Endometrial microvascular endothelial cells (primary cell): ENCODE results near the gene PTPRN2. TPM values are rescaled to one million over a fixed set of nuclear protein-coding genes. Genes with fewer than 3 reads are reported as not detected.
"Not testable (repeated sequence)": the region's sequence is repeated elsewhere in the genome, so short reads cannot be mapped to it uniquely, and the experiment has no call there.

Experiments
- in situ Hi-C: cut with HindIII; loops from 2 replicates; pipeline ENCODE4 v1.10.0; 2017; ENCODE audit warnings: low sequenced_read_pairs, low pct_unique_long_range_greater_than_20kb; ENCODE audit errors: inconsistent ontology term
- total RNA-seq: library from RNA; depleted of rRNA; stranded (reverse); fragments of >200 nt; gene quantifications from one replicate; pipeline ENCODE4 v1.2.3, GENCODE V29; 2015; ENCODE audit errors: inconsistent ontology term

PTPRN2 gene
- total RNA-seq, 1 donor from 2014 or later: 13.3 TPM

DNA sequence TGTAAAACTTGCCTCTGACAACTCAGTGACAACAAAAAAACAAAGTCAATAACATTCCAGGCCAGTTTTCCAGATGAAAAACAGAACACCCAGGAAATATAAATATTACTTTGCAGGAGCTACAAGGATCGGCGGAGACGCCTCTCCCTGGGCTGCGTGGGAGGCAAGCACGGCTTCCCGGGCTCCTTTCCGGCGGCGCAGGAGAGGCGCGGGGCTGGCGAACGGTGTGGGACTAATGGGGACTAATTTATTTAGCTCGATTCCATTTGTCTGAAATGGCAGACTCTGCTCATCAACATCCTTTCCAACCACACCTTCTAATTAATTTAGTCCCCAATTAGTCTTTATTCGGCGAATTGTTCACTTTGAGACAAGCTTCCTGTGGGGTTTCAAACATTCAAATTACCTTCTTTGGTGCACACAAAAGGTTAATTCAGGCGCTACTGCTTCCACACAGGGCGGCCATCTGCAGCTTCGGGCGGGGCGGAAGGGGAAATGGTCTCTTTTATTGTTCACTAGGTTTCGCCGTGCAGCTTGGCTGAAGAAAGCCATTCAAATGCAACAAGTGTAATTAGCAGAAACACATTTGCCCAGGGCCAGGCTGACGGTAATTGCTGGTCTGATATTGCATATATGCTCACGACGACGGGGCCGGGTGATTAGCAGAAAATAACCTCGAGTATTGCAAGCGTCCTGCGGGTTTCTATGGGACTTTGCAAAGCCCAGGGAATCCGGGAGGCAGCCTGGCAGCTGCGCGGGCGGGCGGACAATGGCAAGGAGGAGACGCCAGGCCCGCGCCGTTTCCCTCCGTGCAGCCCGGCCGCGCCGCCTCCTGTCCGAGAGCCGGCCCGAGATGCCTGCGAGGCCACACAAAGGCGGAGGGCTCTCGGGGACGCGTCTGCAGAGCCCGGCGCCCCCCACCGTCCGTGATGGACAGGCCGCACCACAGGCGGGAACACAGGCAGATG is 270.1 kb downstream of the PTPRN2 start:
- in situ Hi-C loops: no loop called here

DNA sequence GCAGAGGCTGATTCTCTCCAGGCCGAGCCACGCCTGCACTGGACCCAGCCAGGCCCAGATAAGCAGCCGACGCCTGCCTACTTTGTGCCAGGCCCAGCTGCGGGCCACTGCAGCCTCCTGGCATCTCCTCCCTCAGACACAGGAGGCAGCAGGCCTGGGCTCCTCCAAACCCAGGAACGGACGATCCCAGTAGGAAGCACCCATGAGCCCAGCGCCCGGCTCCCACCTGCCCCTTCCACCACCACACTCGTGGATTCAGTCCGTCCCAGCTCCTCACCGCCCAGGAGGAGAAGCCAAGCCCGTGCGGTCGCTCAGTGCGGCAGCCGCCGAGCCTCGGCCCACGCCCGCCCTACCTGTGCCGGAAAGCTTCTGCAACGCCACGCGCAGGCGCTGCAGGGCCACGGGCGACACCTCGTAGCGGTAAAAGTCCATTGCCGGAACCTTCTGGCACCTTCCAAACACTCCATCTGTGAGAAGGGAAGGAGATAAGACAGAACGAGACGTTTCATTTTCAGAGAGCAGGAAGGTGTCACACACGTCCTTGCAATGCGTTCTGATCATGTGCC is 271.1 kb downstream of the PTPRN2 start:
- in situ Hi-C loops: no loop called here

DNA sequence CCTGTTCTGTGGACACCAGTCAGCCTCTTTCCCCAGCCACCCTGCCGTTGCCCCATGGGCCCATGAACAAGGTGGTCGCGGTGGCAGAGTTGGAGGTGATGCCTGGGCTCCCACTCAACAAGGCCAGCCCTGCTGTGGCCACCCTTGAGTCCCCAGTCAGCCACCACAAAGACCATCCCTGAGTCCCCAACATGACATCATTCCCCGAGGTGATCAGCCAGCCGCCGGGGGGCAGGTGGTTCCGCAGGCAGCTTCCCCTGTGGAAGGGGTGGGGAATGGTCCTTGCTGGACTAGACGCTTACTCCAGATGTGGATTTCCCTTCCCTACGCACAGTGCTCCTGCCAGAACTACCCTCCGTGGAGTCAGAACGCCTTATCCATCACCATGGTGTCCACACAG is 271.7 kb downstream of the PTPRN2 start:
- in situ Hi-C loops: no loop called here

DNA sequence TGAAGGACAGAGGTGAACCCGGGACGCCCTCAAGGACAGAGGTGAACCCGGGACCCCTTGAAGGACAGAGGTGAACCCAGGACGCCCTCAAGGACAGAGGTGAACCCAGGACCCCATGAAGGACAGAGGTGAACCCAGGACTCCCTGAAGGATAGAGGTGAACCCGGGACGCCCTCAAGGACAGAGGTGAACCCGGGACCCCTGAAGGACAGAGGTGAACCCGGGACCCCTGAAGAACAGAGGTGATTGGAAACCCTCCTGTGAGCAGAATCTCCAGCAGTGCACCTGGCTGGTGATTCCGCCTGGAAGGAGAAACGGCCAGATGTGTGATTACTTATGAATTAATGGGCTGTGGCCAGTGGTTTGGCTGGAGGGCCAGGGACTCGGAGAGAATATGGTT is 272.3 kb downstream of the PTPRN2 start:
- in situ Hi-C loops: no loop called here

DNA sequence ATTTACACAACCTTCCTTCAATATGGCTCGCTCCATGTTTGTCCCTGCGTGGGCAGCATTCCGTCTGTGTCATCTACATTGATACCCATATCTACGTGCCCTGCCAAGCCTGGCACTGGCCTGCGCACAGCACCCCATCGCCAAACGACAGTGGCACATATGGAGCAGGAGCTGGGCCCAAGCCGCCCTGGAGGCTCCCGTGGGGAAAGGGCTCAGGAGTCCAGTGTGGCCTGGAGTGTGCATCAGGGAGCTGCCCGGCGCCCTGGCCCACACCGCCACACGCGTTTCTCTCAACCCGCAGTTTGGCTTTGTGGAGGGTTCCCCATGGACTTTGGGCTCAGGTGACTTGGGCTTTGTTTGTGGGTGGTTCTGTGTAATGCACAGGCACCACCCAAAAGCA is 273.2 kb downstream of the PTPRN2 start:
- in situ Hi-C loops: no loop called here

DNA sequence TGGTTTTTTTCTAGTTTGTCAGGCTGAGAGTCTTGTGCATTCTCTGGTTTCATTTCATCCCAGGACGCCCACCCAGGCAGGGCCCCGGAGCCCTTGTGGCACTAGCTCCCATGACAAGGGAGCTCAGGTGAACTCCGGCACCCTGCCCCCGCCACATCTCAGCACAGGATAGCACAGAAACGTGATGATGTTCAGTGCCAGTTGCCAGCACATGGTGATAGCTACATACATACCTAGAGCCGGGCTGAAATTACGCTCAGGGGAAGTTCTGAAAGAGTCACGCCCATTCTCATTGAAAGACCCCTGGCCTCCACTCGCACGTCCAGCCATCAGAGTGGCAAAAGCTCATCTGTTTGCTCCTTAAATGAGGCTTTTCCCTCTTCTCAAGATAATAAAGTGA is 273.7 kb downstream of the PTPRN2 start:
- in situ Hi-C loops: no loop called here

DNA sequence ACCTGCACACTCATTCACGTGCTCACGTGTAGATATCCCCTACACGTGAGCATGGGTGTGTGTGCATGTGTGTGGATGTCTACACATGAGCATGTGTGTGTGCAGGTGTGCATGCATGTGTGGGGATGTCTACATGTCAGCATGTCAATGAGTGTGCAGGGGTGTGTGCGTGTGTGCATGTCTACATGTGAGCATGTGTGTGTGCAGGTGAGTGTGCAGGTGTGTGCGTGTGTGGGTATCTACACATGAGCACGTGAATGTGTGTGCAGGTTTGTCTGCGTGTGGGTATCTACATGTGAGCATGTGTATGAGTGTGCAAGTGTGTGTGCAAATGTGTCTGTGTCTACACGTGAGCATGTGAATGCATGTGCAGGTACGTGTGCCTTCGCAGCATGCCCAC is 274.8 kb downstream of the PTPRN2 start:
- in situ Hi-C loops: no loop called here

DNA sequence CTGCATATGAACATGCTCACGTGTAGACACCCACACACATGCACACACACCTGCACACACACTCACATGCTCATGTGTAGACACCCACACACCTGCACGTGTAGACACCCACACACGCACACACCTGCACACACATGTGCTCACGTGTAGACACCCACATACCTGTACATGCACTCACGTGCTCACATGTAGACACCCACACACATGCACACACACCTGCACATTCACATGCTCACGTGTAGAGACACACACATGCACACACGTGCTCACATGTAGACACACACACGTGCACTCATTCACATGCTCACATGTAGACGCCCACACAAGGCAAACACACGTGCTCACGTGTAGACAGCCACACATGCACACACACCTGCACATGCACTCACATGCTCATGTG is 275.8 kb downstream of the PTPRN2 start:
- in situ Hi-C loops: no loop called here

DNA sequence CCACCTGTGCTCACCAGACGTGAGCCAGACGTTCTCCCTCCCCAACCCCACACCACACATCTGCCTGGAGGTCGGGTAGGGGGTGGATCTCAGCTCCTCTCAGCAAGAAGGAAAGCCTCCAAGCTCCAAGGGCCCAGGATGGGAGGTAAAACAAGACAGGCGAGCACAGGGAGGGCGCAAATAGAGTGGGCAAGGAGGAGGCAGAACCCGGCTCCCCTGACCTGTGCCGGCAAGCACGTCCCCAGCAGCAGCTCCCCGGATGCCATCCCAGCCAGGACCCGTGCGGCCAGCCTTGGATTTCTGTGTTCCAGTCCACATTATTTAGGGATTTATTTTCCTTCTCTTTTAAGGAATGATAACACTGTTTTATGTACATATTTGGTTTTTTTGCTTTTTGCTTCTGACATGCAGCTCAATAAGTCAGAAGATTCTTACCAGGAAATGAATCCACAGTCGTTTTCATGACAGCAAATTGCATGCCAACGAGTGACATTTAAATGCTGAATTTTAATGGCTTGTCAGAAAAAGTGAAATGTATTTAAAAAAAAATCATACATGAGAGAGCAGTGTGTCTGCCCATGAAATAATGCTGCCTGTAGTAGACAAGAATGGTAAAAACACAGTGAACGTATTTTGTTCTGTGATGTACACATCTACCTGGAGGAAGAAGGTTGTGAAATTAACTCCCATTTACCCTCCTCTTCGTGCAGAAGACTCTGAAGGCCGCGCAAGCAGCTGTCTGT is 276.5 kb downstream of the PTPRN2 start:
- in situ Hi-C loops: no loop called here

DNA sequence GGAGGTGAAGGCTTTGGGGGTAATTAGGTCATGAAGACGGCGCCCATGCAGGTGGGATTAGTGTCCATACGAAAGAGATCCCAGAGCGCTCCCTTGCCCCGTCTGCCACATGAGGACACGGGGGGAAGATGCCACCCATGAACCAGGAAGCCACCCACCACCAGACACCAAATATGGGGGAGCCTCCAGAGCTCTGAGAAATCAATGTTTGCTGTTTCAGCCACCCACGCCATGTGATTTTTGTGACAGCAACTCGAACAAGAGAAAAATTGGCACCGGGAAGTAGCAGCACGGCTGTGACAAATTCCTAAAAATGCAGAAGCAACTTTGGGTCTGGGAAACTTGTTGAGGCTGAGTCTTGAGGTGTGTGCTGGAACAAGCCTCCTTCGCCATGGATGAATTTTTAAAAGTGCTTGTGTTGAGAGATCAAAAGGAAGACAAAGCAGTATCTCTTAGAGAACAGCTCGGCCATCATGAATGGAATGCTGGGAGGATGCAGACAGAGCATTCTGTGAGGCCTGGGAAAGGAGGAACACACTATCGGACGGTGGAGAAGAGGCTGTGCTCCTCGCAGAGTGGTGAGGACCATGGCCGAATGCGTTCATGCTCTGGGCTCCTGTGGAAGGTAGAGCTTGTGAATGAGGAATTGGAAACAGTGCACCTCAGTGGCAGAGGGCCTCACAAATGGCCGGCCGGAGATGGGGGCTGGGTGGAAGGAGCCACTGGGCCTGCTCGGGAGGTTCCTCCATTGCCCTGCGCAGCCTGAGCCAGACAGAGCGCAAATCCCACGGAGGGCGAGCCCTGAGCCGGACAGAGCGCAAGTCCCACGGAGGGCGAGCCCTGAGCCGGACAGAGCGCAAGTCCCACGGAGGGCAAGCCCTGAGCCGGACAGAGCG is 277.5 kb downstream of the PTPRN2 start:
- in situ Hi-C loops: no loop called here

DNA sequence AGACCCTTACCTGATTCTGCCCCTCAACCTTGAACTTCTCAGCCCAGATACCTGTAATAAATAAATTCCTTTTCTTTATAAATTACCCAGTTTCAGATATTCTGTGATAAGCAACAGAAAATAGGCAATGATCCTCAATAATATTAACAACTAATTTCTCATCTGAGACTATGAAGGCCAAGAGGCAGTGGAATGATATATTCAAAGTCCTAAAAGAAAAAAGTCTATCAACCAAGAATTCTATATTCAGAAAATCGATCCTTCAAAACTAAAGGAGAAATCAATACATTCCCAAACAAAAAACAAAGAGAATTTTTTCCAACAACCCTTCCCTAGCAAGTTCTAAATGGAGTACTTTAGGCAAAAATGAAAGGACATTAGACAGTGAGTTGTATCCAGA is 279.6 kb downstream of the PTPRN2 start:
- in situ Hi-C loops: no loop called here

DNA sequence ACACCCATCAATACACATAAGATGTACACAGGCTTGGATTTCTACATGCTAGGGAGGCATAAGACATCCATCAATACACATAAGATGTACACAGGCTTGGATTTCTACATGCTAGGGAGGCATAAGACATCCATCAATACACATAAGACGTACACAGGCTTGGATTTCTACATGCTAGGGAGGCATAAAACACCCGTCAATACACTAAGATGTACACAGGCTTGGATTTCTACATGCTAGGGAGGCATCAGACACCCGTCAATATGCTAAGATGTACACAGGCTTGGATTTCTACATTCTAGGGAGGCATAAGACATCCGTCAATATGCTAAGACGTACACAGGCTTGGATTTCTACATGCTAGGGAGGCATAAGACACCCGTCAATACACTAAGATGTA is 283.6 kb downstream of the PTPRN2 start:
- in situ Hi-C loops: not testable (repeated sequence)

DNA sequence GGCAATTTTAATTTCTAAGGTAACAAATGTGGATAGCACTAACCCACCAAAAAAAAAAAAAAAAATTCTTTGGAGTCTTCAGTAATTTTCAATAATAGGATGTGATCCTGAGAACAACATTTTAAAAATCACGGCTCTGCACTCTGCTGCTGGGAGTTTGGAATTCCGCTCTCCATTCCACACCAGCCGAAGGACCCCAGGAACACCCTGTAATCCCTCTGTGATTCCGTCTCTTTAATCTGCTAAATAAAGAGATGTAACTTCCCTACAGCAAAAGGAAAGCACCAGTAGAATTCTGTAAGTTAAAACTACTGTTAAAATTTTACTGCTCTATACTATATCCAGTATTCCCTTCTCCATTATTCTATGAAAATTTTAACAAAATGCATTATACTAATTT is 284.5 kb downstream of the PTPRN2 start:
- in situ Hi-C loops: no loop called here

DNA sequence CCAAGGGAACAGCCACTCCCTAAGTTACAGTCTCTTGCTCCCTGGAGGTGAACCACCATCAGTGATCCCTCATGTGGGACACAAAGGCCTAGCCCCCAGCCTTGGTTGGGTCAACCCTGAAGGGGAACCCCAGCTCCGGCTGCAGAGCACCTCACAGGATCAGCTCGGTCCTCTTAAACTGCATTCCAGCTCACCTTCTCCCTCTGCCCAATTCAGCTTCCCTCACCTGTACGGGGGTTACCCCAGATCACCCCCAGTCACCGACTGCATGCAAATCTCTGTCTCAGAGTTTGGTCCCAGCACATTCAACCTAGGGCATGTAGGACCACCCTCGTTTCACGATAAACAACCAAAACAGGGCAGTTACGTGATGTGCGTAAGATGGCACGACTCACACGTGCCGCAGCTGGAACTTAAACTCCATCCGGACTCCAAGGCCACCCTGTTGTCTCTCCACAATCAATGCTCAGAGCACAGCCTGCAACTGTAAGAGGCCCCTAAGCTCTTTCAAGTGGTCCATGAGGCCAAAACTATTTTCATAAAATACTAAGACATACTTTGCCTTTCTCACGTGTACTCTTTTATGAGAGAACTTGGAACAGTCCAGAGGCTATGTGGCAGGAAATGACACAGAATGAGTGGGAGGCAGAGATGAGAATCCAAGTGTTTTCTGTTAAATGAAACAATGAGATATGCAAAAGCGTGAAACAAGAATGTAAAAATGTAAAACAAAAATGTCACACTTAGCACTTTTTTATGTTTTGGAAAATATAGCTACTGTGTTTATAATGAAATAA is 285.2 kb downstream of the PTPRN2 start:
- in situ Hi-C loops: no loop called here

DNA sequence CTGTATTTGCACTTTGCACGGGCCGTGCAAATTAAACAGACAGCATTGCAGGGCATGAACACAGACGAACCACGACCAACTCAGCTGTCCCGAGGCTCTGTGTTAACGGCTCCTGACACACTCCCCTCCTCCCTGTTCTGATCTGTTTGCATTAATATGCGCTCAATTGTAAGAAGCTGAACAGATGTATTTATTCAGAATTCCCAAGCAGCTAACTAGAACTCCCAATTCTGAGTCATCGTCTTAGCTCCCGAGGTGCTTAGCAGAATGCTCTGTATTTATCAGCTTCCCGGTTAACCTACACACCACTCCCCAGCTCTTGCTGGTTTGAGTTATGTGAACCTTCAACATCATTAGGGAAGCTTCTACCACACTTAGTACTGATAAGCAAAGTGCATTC is 286.4 kb downstream of the PTPRN2 start:
- in situ Hi-C loops: no loop called here

DNA sequence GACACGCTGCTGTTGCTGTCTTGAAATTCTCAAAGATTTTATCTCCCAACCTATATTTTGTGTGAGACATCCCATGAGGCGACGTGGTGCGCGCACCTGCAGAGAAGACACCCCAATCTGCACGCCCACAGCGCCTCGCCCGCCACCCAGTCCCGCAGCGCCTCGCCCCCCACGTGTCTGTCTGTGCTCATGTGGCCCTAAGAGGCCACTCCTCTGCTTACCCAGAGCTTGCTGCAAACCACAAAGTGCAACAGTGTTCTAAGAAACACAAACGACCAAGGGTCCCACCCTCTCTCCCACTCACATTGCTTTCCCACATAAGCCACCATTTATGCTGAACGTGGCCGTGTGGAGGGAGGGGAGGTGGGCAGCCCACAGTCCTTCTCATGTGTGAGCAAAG is 287.2 kb downstream of the PTPRN2 start:
- in situ Hi-C loops: no loop called here

DNA sequence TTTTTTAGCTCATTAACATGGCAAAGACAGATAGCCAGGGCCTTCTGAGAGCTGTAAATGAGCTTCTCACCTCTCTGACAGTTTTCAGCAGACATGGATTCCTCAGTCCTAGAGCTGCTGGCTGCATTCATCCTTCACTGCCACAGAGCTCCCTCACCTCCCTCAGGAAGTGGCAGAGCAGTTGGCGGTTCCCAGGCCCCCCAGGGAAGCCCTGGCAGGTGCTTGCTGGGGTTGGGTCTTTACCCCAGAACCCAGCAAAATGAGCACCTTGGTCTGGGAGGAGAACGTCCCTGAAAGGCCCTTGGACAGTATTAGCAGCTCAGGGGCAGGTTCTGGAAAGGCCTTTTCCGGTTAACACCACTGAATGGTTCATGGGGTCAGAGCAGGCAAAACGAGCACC is 288.0 kb downstream of the PTPRN2 start:
- in situ Hi-C loops: no loop called here

DNA sequence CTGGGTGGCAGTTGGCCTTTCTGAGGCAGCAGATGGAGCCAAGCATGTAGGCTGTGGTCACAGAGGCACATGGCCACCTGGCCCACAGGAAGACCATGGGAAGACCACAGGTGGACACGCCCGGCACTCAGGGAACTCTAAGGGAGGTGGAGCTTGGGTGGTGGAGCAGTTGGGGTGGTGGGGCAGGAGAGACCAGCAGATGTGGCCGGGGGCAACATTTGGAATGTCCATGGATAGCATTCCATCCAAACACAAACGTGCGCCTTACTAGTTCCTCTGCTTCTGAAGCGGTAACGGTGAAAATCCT is 290.9 kb downstream of the PTPRN2 start:
- in situ Hi-C loops: no loop called here
